ENCODE results near the gene TMTC2. TPM values are rescaled to one million over a fixed set of nuclear protein-coding genes. Genes with fewer than 3 reads are reported as not detected.
A peak's percentile ranks its signal among the peaks of the same experiment; 100 is the strongest.

TMTC2 gene
- total RNA-seq, 1 donor from 2014 or later = 99.3 TPM

- no peak for TF ChIP-seq CTCF (IDR thresholded peaks at IDR 0.05; ENCODE audit: partially characterized antibody, unreplicated experiment)
- H3K9me3 Mint-ChIP-seq (ENCODE audit: unreplicated experiment) = peaks cover 4% of the 10 kb centered on the region
- peak overlapping the region; percentile 14 for H3K4me3 Mint-ChIP-seq (ENCODE audit: unreplicated experiment)
- peak overlapping the region; percentile 75 for H3K27ac Mint-ChIP-seq (ENCODE audit: unreplicated experiment)
- no peak for DNase-seq
- no peaks in the 10 kb centered on the region for H3K36me3 Mint-ChIP-seq (ENCODE audit: unreplicated experiment)
- H3K27me3 Mint-ChIP-seq (ENCODE audit: unreplicated experiment) = no peaks in the 10 kb centered on the region
- peaks cover 61% of the 10 kb centered on the region for H3K4me1 Mint-ChIP-seq (ENCODE audit: low read depth, unreplicated experiment)
Measured at GRCh38 chr12:82873951-82874350, 187.2 kb downstream of the TMTC2 start.

GRCh38 chr12:82874945-82875344, 188.2 kb downstream of the TMTC2 start:
- H3K4me3 Mint-ChIP-seq (ENCODE audit: unreplicated experiment) = no peak overlapping the region
- peaks cover 60% of the 10 kb centered on the region for H3K4me1 Mint-ChIP-seq (ENCODE audit: low read depth, unreplicated experiment)
- peaks cover 5% of the 10 kb centered on the region for H3K9me3 Mint-ChIP-seq (ENCODE audit: unreplicated experiment)
- no peaks in the 10 kb centered on the region for H3K27me3 Mint-ChIP-seq (ENCODE audit: unreplicated experiment)
- no peaks in the 10 kb centered on the region for H3K36me3 Mint-ChIP-seq (ENCODE audit: unreplicated experiment)
- peak overlapping the region; percentile 89 for H3K27ac Mint-ChIP-seq (ENCODE audit: unreplicated experiment)
- DNase-seq = no peak
- TF ChIP-seq CTCF (IDR thresholded peaks at IDR 0.05; ENCODE audit: partially characterized antibody, unreplicated experiment) = no peak

GRCh38 chr12:82876075-82876474, 189.4 kb downstream of the TMTC2 start:
- Mint-ChIP-seq H3K9me3 (ENCODE audit: unreplicated experiment) (peaks cover 6% of the 10 kb centered on the region), H3K36me3 (ENCODE audit: unreplicated experiment) (no peaks in the 10 kb centered on the region), H3K27ac (ENCODE audit: unreplicated experiment) (peak overlapping the region; percentile 10), H3K4me1 (ENCODE audit: low read depth, unreplicated experiment) (peaks cover 51% of the 10 kb centered on the region), H3K27me3 (ENCODE audit: unreplicated experiment) (no peaks in the 10 kb centered on the region), H3K4me3 (ENCODE audit: unreplicated experiment) (no peak overlapping the region)
- no peak for DNase-seq
- TF ChIP-seq CTCF (IDR thresholded peaks at IDR 0.05; ENCODE audit: partially characterized antibody, unreplicated experiment) = no peak

GRCh38 chr12:82877963-82878362, 191.3 kb downstream of the TMTC2 start:
- H3K27me3 Mint-ChIP-seq (ENCODE audit: unreplicated experiment) = no peaks in the 10 kb centered on the region
- no peak overlapping the region for H3K27ac Mint-ChIP-seq (ENCODE audit: unreplicated experiment)
- no peak for DNase-seq
- no peak for TF ChIP-seq CTCF (IDR thresholded peaks at IDR 0.05; ENCODE audit: partially characterized antibody, unreplicated experiment)
- no peaks in the 10 kb centered on the region for H3K36me3 Mint-ChIP-seq (ENCODE audit: unreplicated experiment)
- H3K4me1 Mint-ChIP-seq (ENCODE audit: low read depth, unreplicated experiment) = peaks cover 36% of the 10 kb centered on the region
- H3K4me3 Mint-ChIP-seq (ENCODE audit: unreplicated experiment) = no peak overlapping the region
- peaks cover 4% of the 10 kb centered on the region for H3K9me3 Mint-ChIP-seq (ENCODE audit: unreplicated experiment)

- Mint-ChIP-seq H3K27ac (ENCODE audit: unreplicated experiment) (no peak overlapping the region), H3K9me3 (ENCODE audit: unreplicated experiment) (peaks cover 4% of the 10 kb centered on the region), H3K36me3 (ENCODE audit: unreplicated experiment) (no peaks in the 10 kb centered on the region), H3K4me1 (ENCODE audit: low read depth, unreplicated experiment) (peaks cover 20% of the 10 kb centered on the region), H3K27me3 (ENCODE audit: unreplicated experiment) (no peaks in the 10 kb centered on the region), H3K4me3 (ENCODE audit: unreplicated experiment) (no peak overlapping the region)
- no peak for DNase-seq
- TF ChIP-seq CTCF (IDR thresholded peaks at IDR 0.05; ENCODE audit: partially characterized antibody, unreplicated experiment) = no peak
Measured at GRCh38 chr12:82880442-82880901, 193.8 kb downstream of the TMTC2 start.

Measured in glutamatergic neuron (in vitro differentiated cells).